GM12891 (cell line): ENCODE data around the gene OR10G8.

Source experiments
- DNase-seq: peaks from one replicate; pipeline ENCODE4 v3.0.0; 2011; ENCODE audit warnings: low spot score; ENCODE audit not compliant: insufficient read length
- FAIRE-seq: peaks from 2 replicates; lab custom pipeline; 2011; peaks lifted over from hg19 to GRCh38; lab: Jason Lieb, UNC
- PAX5 ChIP-seq: IDR thresholded peaks from 2 replicates; pipeline ENCODE4 v1.6.1; 2011; ENCODE audit warnings: low read length, moderate library complexity, mild to moderate bottlenecking; ENCODE audit not compliant: insufficient read depth, severe bottlenecking
- POLR2A ChIP-seq: IDR thresholded peaks from 2 replicates; pipeline ENCODE4 v1.6.1; 2011; ENCODE audit warnings: low read depth, low read length, control low read depth
- POLR2AphosphoS5 ChIP-seq: IDR thresholded peaks from 2 replicates; pipeline ENCODE4 v1.6.1; 2011; ENCODE audit warnings: low read depth, low read length, control low read depth
- POU2F2 ChIP-seq: IDR thresholded peaks from 2 replicates; pipeline ENCODE4 v1.6.1; 2011; ENCODE audit warnings: low read depth, mild to moderate bottlenecking, control low read depth, low read length, moderate library complexity
- SPI1 ChIP-seq: IDR thresholded peaks from 2 replicates; pipeline ENCODE4 v1.6.1; 2011; ENCODE audit warnings: low read depth, low read length, control low read depth
- TAF1 ChIP-seq: IDR thresholded peaks from 2 replicates; pipeline ENCODE4 v1.6.1; 2011; ENCODE audit warnings: low read depth, low read length, control low read depth

The OR10G8 gene

GRCh38 chr11:124075841-124076651, 49.4 kb downstream of the OR10G8 start:
- FAIRE-seq (peak; percentile 80), DNase-seq (peak; percentile 15)
- TF ChIP-seq POU2F2 (no peak), POLR2AphosphoS5 (no peak), POLR2A (no peak), SPI1 (no peak), TAF1 (no peak), PAX5 (no peak)

DNA sequence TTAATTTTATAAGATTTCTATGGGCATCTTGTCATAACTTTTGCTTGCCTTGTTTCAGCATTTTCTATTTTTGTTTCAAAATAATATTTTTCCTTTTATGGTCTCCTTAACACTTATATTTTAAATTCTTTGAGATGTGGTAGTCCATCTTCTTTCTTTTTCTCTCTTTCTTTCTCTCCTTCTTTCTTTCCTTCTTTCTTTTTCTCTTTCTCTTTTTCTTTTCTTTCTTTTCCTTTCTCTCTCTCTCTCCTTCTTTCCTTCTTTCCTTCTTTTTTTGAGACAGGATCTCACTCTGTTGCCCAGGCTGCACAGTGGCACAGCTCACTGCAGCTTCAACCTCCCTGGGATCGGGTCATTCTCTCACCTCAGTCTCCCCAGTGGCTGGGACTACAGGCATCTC, 50.7 kb downstream of the OR10G8 start:
- DNase-seq (no peak), FAIRE-seq (no peak)
- no peak for TF ChIP-seq SPI1

DNA sequence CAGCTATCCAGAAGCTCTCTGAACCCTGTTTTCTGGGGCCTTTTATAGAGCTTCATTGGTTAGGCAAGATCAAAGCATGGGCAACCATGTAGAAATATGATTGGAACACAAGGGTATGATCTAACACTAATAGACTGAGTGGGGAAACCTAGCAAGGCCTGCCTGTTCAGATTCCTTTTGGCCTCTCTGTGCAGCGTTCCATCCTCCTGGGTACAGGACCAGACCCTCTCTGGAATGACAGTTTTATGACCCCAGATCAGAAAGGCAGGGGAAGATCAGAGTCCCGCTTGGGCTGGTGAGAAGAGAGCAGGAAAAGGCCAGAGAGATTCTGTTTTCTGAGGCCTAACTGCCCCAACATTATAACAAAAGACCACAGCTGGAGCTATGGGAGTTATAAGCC, 52.0 kb downstream of the OR10G8 start:
- no peak for DNase-seq
- no peak for FAIRE-seq
- no peak for TF ChIP-seq SPI1
- TF ChIP-seq PAX5 = no peak
- no peak for TF ChIP-seq POLR2AphosphoS5
- TF ChIP-seq POU2F2 = no peak
- TF ChIP-seq POLR2A = no peak
- TF ChIP-seq TAF1 = no peak

DNA sequence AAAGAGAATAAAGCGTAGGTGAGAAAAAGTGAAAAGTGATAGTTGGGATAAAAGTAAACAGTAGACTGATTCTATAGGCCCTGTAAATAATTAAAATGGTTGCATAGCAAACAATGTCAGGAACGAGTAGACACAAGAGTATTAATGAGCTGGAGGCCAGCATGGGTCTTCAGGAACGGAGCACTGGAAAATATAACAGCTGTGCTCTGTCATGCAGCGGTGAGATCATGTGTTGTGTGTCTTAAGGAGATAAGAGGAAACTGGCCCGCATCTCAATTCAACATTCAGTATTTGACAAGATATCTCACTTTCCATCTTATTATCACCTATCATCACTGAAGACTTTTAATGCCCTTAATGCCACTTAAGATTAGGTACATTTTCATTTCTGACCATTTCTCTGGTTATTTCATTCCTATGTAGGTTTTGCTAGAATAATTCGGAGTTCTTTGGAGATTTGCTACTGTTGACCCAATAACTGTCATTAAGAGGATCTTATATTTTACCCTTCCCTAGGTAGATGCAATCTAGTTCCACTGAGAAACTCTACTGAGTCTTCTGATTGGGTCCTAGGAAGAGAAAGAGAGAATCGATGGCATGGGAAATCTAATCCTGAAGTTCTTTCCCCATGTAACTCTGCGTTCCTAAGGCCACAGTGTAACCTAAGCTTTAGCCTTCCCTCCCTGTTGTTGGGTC, 53.2 kb downstream of the OR10G8 start:
- DNase-seq = no peak
- TF ChIP-seq POLR2AphosphoS5 = no peak
- TF ChIP-seq PAX5 = no peak
- no peak for TF ChIP-seq TAF1
- TF ChIP-seq POU2F2 = no peak
- no peak for TF ChIP-seq SPI1
- no peak for TF ChIP-seq POLR2A
- no peak for FAIRE-seq
